Endodermal cell (in vitro differentiated cells): ENCODE results near the gene TRMT44. TPM values are rescaled to one million over a fixed set of nuclear protein-coding genes. Genes with fewer than 3 reads are reported as not detected.

Experiments
- DNase-seq: peaks from one replicate; pipeline ENCODE4 v3.0.0-alpha.2; 2017
- H3K27ac ChIP-seq: 2 replicates; pipeline ENCODE4 v1.5.1; 2013; ENCODE audit warnings: mild to moderate bottlenecking, low read depth, low read length, moderate library complexity
- H3K27me3 ChIP-seq: 2 replicates; pipeline ENCODE4 v1.6.1; 2013; ENCODE audit warnings: mild to moderate bottlenecking, low read length, moderate library complexity; ENCODE audit not compliant: insufficient read depth, control insufficient read depth, poor library complexity, severe bottlenecking
- H3K36me3 ChIP-seq: 2 replicates; pipeline ENCODE4 v1.7.0; 2013; ENCODE audit warnings: mild to moderate bottlenecking, low read length, moderate library complexity; ENCODE audit not compliant: control insufficient read depth, insufficient read depth
- H3K4me1 ChIP-seq: one replicate; pipeline ENCODE4 v1.7.0; 2013; ENCODE audit warnings: low read length; ENCODE audit not compliant: control insufficient read depth, insufficient read depth
- H3K4me3 ChIP-seq: 2 replicates; pipeline ENCODE4 v1.5.1; 2013; ENCODE audit warnings: mild to moderate bottlenecking, low read length, moderate library complexity
- H3K9ac ChIP-seq: 2 replicates; pipeline ENCODE4 v1.6.1; 2013; ENCODE audit warnings: mild to moderate bottlenecking, low read length, moderate library complexity; ENCODE audit not compliant: poor library complexity, severe bottlenecking; ENCODE audit errors: extremely low read depth
- H3K9me3 ChIP-seq: 2 replicates; pipeline ENCODE4 v1.6.1; 2013; ENCODE audit warnings: mild to moderate bottlenecking, low read length, moderate library complexity; ENCODE audit not compliant: control insufficient read depth
- H3K27ac Mint-ChIP-seq: 2 replicates; pipeline ENCODE4 v1.8.0; 2020; ENCODE audit warnings: mixed read lengths
- H3K27me3 Mint-ChIP-seq: 2 replicates; pipeline ENCODE4 v1.8.0; 2021; ENCODE audit warnings: mild to moderate bottlenecking, mixed read lengths; ENCODE audit not compliant: insufficient read depth
- H3K36me3 Mint-ChIP-seq: 2 replicates; pipeline ENCODE4 v1.8.0; 2020; ENCODE audit warnings: low read depth, mixed read lengths
- H3K4me1 Mint-ChIP-seq: 2 replicates; pipeline ENCODE4 v1.8.0; 2020; ENCODE audit warnings: mixed read lengths
- H3K4me3 Mint-ChIP-seq: 2 replicates; pipeline ENCODE4 v1.8.0; 2020; ENCODE audit warnings: mild to moderate bottlenecking, moderate library complexity, mixed read lengths
- H3K9me3 Mint-ChIP-seq: 2 replicates; pipeline ENCODE4 v1.8.0; 2020; ENCODE audit warnings: mild to moderate bottlenecking, mixed read lengths
- WGBS, 2 experiments: methylation state at CpG; one replicate each; pipeline versions ENCODE4 v1.1.5 to v1.1.7; 2013; ENCODE audit warnings: missing lambda C conversion rate in 2 of 2, mixed read lengths in 1 of 2; ENCODE audit not compliant: insufficient coverage in 1 of 2, insufficient read length in 1 of 2; 5-methylcytosine and 5-hydroxymethylcytosine counted together
- total RNA-seq, 2 donors: library from RNA; stranded (reverse); fragmentation: NEBNext Ultra II Directional in 1 of 2; extraction: Animal tissue kit (Norgen Biotek cat#: 25700) in 1 of 2; gene quantifications; 2 replicates in 1 of 2; 3 replicates in 1 of 2; pipeline ENCODE4 v1.2.1, GENCODE V29; 2021
- TF ChIP-seq, protein P1 (sequence below): fragments of 200-600 bp; sonication (generic); conservative IDR thresholded peaks from 2 replicates; pipeline ENCODE4 v1.5.0; 2021; ENCODE audit warnings: antibody characterized with exemption, mild to moderate bottlenecking

Gene TRMT44
- total RNA-seq, 2 donors from 2014 or later: 45.9 to 114 TPM

DNA sequence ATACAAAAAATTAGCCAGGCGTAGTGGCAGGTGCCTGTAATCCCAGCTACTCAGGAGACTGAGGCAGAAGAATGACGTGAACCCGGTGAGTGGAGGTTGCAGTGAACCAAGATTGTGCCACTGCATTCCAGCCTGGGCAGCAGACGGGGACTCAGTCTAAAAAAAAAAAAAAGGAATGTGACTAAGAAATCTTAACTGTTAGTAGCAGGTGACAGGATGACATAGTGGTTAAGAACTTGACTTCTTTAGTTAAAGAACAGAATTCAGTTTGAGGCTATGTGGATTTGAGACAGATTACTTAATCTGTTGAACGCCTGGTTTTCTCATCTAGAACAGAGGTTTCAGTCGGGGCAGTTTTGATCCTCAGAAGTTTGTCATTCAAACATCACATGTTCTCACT lies 3.2 kb downstream of the TRMT44 start:
- Mint-ChIP-seq H3K9me3 (peaks cover 18% of the 10 kb centered on the region), H3K27me3 (no peaks in the 10 kb centered on the region), H3K4me3 (peak overlapping the region; percentile 84), H3K27ac (no peak overlapping the region), H3K36me3 (peaks cover 20% of the 10 kb centered on the region), H3K4me1 (peaks cover 29% of the 10 kb centered on the region)
- no peak overlapping the region for H3K27ac ChIP-seq
- H3K9ac ChIP-seq: peak overlapping the region; percentile 74
- H3K4me1 ChIP-seq: no peaks in the 10 kb centered on the region
- no peak for DNase-seq
- TF ChIP-seq, protein P1, sequence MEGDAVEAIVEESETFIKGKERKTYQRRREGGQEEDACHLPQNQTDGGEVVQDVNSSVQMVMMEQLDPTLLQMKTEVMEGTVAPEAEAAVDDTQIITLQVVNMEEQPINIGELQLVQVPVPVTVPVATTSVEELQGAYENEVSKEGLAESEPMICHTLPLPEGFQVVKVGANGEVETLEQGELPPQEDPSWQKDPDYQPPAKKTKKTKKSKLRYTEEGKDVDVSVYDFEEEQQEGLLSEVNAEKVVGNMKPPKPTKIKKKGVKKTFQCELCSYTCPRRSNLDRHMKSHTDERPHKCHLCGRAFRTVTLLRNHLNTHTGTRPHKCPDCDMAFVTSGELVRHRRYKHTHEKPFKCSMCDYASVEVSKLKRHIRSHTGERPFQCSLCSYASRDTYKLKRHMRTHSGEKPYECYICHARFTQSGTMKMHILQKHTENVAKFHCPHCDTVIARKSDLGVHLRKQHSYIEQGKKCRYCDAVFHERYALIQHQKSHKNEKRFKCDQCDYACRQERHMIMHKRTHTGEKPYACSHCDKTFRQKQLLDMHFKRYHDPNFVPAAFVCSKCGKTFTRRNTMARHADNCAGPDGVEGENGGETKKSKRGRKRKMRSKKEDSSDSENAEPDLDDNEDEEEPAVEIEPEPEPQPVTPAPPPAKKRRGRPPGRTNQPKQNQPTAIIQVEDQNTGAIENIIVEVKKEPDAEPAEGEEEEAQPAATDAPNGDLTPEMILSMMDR: no peak
- H3K4me3 ChIP-seq: peak overlapping the region; percentile 92
- peaks cover 12% of the 10 kb centered on the region for H3K9me3 ChIP-seq
- H3K27me3 ChIP-seq: no peaks in the 10 kb centered on the region
- peaks cover 64% of the 10 kb centered on the region for H3K36me3 ChIP-seq
- WGBS, 2 experiments: 85 to 100% methylated on average over 4 to 6 of the region's 6 CpGs

DNA sequence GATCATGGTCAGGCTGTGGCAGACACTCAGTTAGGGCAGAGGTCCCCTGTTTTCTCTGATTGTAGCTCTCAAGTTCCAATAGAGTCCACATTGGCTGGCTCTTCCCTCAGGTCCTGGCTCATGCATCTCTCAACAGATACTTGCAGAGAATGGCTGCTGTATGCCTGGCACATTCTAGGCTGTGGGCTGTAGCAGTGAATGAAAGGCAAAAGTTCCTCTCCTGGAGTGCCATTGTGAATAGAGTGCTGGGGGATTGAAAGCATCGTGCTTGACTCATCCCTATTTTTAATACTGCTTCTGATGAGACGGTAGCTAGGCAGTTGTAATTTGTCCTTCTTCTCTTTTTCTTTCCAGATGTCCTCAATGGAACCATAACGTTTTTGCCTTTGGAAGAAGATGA lies 5.5 kb downstream of the TRMT44 start:
- Mint-ChIP-seq H3K4me1 (peaks cover 34% of the 10 kb centered on the region), H3K27ac (no peak overlapping the region), H3K4me3 (no peak overlapping the region), H3K27me3 (no peaks in the 10 kb centered on the region), H3K36me3 (peaks cover 25% of the 10 kb centered on the region), H3K9me3 (no peaks in the 10 kb centered on the region)
- Histone ChIP-seq H3K36me3 (peaks cover 81% of the 10 kb centered on the region), H3K27me3 (no peaks in the 10 kb centered on the region), H3K9ac (no peak overlapping the region), H3K9me3 (no peaks in the 10 kb centered on the region), H3K4me3 (no peak overlapping the region), H3K27ac (no peak overlapping the region), H3K4me1 (no peaks in the 10 kb centered on the region)
- TF ChIP-seq, protein P1: no peak
- DNase-seq: no peak
- 71 to 76% methylated on average over 1 to 3 of the region's 3 CpGs for WGBS, 2 experiments

DNA sequence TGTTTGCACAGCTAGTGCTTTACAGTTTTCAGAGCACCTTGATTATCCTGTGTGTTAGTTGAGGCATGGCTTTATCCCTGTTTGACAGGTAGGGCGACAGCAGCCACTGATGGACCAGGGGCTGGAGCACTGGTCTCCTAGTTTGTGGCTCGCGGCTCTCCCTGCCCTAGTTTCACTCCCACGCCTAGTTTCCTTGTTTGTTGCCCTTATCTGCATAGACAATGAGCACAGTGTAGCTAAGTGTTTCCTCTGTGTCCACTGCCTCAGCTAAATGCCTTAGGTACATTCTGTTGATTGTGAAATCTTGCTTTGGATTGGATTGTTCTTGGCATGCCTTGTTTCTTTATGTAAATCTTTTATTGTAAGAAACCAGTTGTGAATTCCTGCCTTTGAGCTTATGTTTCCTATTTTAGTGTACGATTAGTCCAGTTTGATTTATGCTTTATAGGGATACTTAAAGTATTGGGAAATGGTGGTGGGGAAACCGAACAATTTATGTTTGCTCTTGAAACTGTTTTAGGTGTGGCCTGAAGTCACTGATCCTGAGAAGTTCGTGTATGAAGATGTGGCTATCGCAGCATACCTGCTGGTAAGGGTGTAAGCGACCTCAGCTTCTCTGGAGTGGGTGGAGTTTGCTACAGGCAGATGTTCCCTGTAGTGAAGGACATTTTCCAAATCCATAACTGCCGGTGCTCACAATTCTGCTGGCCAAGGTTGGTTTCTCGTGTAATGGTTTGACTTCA lies 11.0 kb downstream of the TRMT44 start:
- H3K27ac Mint-ChIP-seq: no peak overlapping the region
- H3K4me3 Mint-ChIP-seq: no peak overlapping the region
- DNase-seq: no peak
- Histone ChIP-seq H3K27ac (no peak overlapping the region), H3K27me3 (no peaks in the 10 kb centered on the region), H3K4me3 (no peak overlapping the region), H3K9ac (no peak overlapping the region), H3K9me3 (no peaks in the 10 kb centered on the region), H3K4me1 (no peaks in the 10 kb centered on the region), H3K36me3 (peaks cover 100% of the 10 kb centered on the region)
- no peaks in the 10 kb centered on the region for H3K27me3 Mint-ChIP-seq
- 90 to 96% methylated on average over 10 to 11 of the region's 11 CpGs for WGBS, 2 experiments
- TF ChIP-seq, protein P1: no peak
- H3K36me3 Mint-ChIP-seq: peaks cover 58% of the 10 kb centered on the region
- H3K4me1 Mint-ChIP-seq: peaks cover 6% of the 10 kb centered on the region
- H3K9me3 Mint-ChIP-seq: no peaks in the 10 kb centered on the region
